Effector memory CD8-positive, alpha-beta T cell (primary cell): Measurements from ENCODE around the gene ADGRG3.

ENCODE experiments used
- ATAC-seq: fragments of 150-1000 bp; cut with Tn5 transposase; replicated peaks from 2 replicates; pipeline ENCODE4 v1.10.0; 2021; ENCODE audit warnings: mild to moderate bottlenecking, moderate library complexity
- DNase-seq, 3 experiments: peaks; one replicate each; pipeline ENCODE4 v3.0.0; 2021
- H3K27ac Mint-ChIP-seq, 2 donors: one replicate each; pipeline ENCODE4 v1.8.0; 2022; ENCODE audit warnings: mild to moderate bottlenecking in 2 of 2, mixed read lengths in 2 of 2, moderate library complexity in 2 of 2
- H3K27me3 Mint-ChIP-seq, 2 donors: one replicate each; pipeline ENCODE4 v1.8.0; 2022; ENCODE audit warnings: mixed read lengths in 2 of 2
- H3K36me3 Mint-ChIP-seq: one replicate; pipeline ENCODE4 v1.8.0; 2022; ENCODE audit warnings: mild to moderate bottlenecking, moderate library complexity, mixed read lengths; ENCODE audit not compliant: insufficient read depth
- H3K4me1 Mint-ChIP-seq, 2 donors: one replicate each; pipeline ENCODE4 v1.8.0; 2022; ENCODE audit warnings: low read depth in 2 of 2, mixed read lengths in 2 of 2
- H3K4me3 Mint-ChIP-seq, 2 donors: one replicate each; pipeline ENCODE4 v1.8.0; 2022; ENCODE audit warnings: mild to moderate bottlenecking in 2 of 2, mixed read lengths in 2 of 2, moderate library complexity in 2 of 2
- H3K9me3 Mint-ChIP-seq, 2 donors: one replicate each; pipeline ENCODE4 v1.8.0; 2022; ENCODE audit warnings: mixed read lengths in 2 of 2

Gene ADGRG3

GRCh38 chr16:57645691-57646387, 22.3 kb upstream of the ADGRG3 start:
- peaks cover 41% of the 10 kb centered on the region in 2 donors for H3K4me1 Mint-ChIP-seq
- H3K4me3 Mint-ChIP-seq, result peak overlapping the region; percentile 55 to 78
- H3K27me3 Mint-ChIP-seq, result no peaks in the 10 kb centered on the region
- H3K27ac Mint-ChIP-seq, result peak overlapping the region in 1 of 2 donors; percentile 90
- H3K9me3 Mint-ChIP-seq, result no peaks in the 10 kb centered on the region
- ATAC-seq, result no peak
- DNase-seq, result no peak
- peaks cover 13% of the 10 kb centered on the region for H3K36me3 Mint-ChIP-seq

GRCh38 chr16:57646388-57647039, 21.6 kb upstream of the ADGRG3 start:
- DNase-seq, result peak; percentile 39 to 48 (median 46)
- H3K27ac Mint-ChIP-seq, result peak overlapping the region in 1 of 2 donors; percentile 90
- H3K27me3 Mint-ChIP-seq, result no peaks in the 10 kb centered on the region
- H3K4me3 Mint-ChIP-seq, result peak overlapping the region; percentile 73 to 78
- no peaks in the 10 kb centered on the region for H3K9me3 Mint-ChIP-seq
- ATAC-seq, result peak; percentile 78
- H3K36me3 Mint-ChIP-seq, result peaks cover 20% of the 10 kb centered on the region
- H3K4me1 Mint-ChIP-seq, result peaks cover 47 to 48% of the 10 kb centered on the region in 2 donors

GRCh38 chr16:57647136-57647875, 20.8 kb upstream of the ADGRG3 start:
- Mint-ChIP-seq H3K27me3 (no peaks in the 10 kb centered on the region), H3K4me3 (peak overlapping the region; percentile 73 to 78), H3K4me1 (peaks cover 55 to 56% of the 10 kb centered on the region in 2 donors), H3K36me3 (peaks cover 28% of the 10 kb centered on the region), H3K9me3 (no peaks in the 10 kb centered on the region), H3K27ac (peak overlapping the region in 1 of 2 donors; percentile 90)
- ATAC-seq (no peak), DNase-seq (no peak)

- Mint-ChIP-seq H3K4me3 (peak overlapping the region; percentile 73 to 78), H3K27ac (peak overlapping the region in 1 of 2 donors; percentile 90), H3K9me3 (no peaks in the 10 kb centered on the region), H3K4me1 (peaks cover 53 to 56% of the 10 kb centered on the region in 2 donors), H3K36me3 (peaks cover 34% of the 10 kb centered on the region), H3K27me3 (no peaks in the 10 kb centered on the region)
- ATAC-seq, result no peak
- DNase-seq, result no peak
These were observed 20.0 kb upstream of the ADGRG3 start for GRCh38 chr16:57648125-57648524.

GRCh38 chr16:57648581-57649442, 19.3 kb upstream of the ADGRG3 start:
- H3K27ac Mint-ChIP-seq, result peak overlapping the region in 1 of 2 donors; percentile 90
- H3K4me3 Mint-ChIP-seq, result peak overlapping the region; percentile 73 to 78
- no peaks in the 10 kb centered on the region for H3K27me3 Mint-ChIP-seq
- H3K36me3 Mint-ChIP-seq, result peaks cover 40% of the 10 kb centered on the region
- peak; percentile 64 for ATAC-seq
- H3K4me1 Mint-ChIP-seq, result peaks cover 50 to 59% of the 10 kb centered on the region in 2 donors
- H3K9me3 Mint-ChIP-seq, result no peaks in the 10 kb centered on the region
- peak; percentile 86 to 94 (median 90) for DNase-seq

- Mint-ChIP-seq H3K36me3 (peaks cover 42% of the 10 kb centered on the region), H3K27me3 (no peaks in the 10 kb centered on the region), H3K27ac (peak overlapping the region in 1 of 2 donors; percentile 90), H3K4me3 (peak overlapping the region; percentile 73 to 78), H3K9me3 (no peaks in the 10 kb centered on the region), H3K4me1 (peaks cover 50 to 62% of the 10 kb centered on the region in 2 donors)
- no peak for ATAC-seq
- no peak for DNase-seq
These were observed 18.7 kb upstream of the ADGRG3 start for GRCh38 chr16:57649443-57649751.

GRCh38 chr16:57649846-57650245, 18.3 kb upstream of the ADGRG3 start:
- no peaks in the 10 kb centered on the region for H3K9me3 Mint-ChIP-seq
- peaks cover 50 to 62% of the 10 kb centered on the region in 2 donors for H3K4me1 Mint-ChIP-seq
- peaks cover 45% of the 10 kb centered on the region for H3K36me3 Mint-ChIP-seq
- no peaks in the 10 kb centered on the region for H3K27me3 Mint-ChIP-seq
- ATAC-seq (no peak), DNase-seq (no peak)
- peak overlapping the region in 1 of 2 donors; percentile 46 for H3K27ac Mint-ChIP-seq
- H3K4me3 Mint-ChIP-seq, result peak overlapping the region; percentile 15 to 73

- H3K4me1 Mint-ChIP-seq, result peaks cover 51 to 69% of the 10 kb centered on the region in 2 donors
- no peaks in the 10 kb centered on the region for H3K9me3 Mint-ChIP-seq
- peak overlapping the region; percentile 53 to 57 for H3K4me3 Mint-ChIP-seq
- H3K27me3 Mint-ChIP-seq, result no peaks in the 10 kb centered on the region
- ATAC-seq (peak; percentile 49), DNase-seq (peak in 2 of 3 experiments; percentile 20 to 24)
- peaks cover 61% of the 10 kb centered on the region for H3K36me3 Mint-ChIP-seq
- H3K27ac Mint-ChIP-seq, result peak overlapping the region; percentile 86 to 94
These were observed 16.5 kb upstream of the ADGRG3 start for GRCh38 chr16:57651344-57652333.

- peak overlapping the region in 1 of 2 donors; percentile 33 for H3K4me3 Mint-ChIP-seq
- ATAC-seq, result no peak
- no peak for DNase-seq
- no peaks in the 10 kb centered on the region for H3K9me3 Mint-ChIP-seq
- H3K4me1 Mint-ChIP-seq, result peaks cover 43 to 64% of the 10 kb centered on the region in 2 donors
- peaks cover 69% of the 10 kb centered on the region for H3K36me3 Mint-ChIP-seq
- H3K27ac Mint-ChIP-seq, result peak overlapping the region; percentile 86 to 94
- no peaks in the 10 kb centered on the region for H3K27me3 Mint-ChIP-seq
These were observed 15.2 kb upstream of the ADGRG3 start for GRCh38 chr16:57652695-57653471.

GRCh38 chr16:57653936-57654335, 14.2 kb upstream of the ADGRG3 start:
- peaks cover 71% of the 10 kb centered on the region for H3K36me3 Mint-ChIP-seq
- H3K27ac Mint-ChIP-seq, result peak overlapping the region; percentile 86
- peak overlapping the region; percentile 19 to 33 for H3K4me3 Mint-ChIP-seq
- ATAC-seq (no peak), DNase-seq (no peak)
- peaks cover 40 to 58% of the 10 kb centered on the region in 2 donors for H3K4me1 Mint-ChIP-seq
- no peaks in the 10 kb centered on the region for H3K9me3 Mint-ChIP-seq
- no peaks in the 10 kb centered on the region for H3K27me3 Mint-ChIP-seq

GRCh38 chr16:57656342-57656955, 11.7 kb upstream of the ADGRG3 start:
- no peaks in the 10 kb centered on the region for H3K27me3 Mint-ChIP-seq
- H3K4me1 Mint-ChIP-seq, result peaks cover 24 to 45% of the 10 kb centered on the region in 2 donors
- no peaks in the 10 kb centered on the region for H3K9me3 Mint-ChIP-seq
- peak overlapping the region; percentile 69 to 93 for H3K27ac Mint-ChIP-seq
- peak overlapping the region; percentile 62 to 76 for H3K4me3 Mint-ChIP-seq
- ATAC-seq (peak; percentile 70), DNase-seq (no peak)
- peaks cover 63% of the 10 kb centered on the region for H3K36me3 Mint-ChIP-seq
